GM19043 (cell line): Measurements from ENCODE around the gene CCDC142.
"Not testable (repeated sequence)": the region's sequence is repeated elsewhere in the genome, so short reads cannot be mapped to it uniquely, and the experiment has no call there.

ENCODE experiments used
- ATAC-seq: cut with Tn5 transposase; IDR thresholded peaks from one replicate; pipeline ENCODE4 v1.9.1; 2021; ENCODE audit warnings: low read depth; ENCODE audit not compliant: unreplicated experiment

The CCDC142 gene

GRCh38 chr2:74500578-74500946 is 17.8 kb upstream of the CCDC142 start:
- ATAC-seq: no peak

GRCh38 chr2:74499940-74500577 is 17.3 kb upstream of the CCDC142 start:
- no peak for ATAC-seq

GRCh38 chr2:74499267-74499939 is 16.6 kb upstream of the CCDC142 start, which contains the start of gene LBX2:
TSS of gene LBX2 (minus strand) at chr2:74499603. CDS start at chr2:74499537, 66 bp downstream.
- no peak for ATAC-seq

- ATAC-seq: no peak
Measured at GRCh38 chr2:74498500-74499266, 15.9 kb upstream of the CCDC142 start.

GRCh38 chr2:74497777-74498499 is 15.1 kb upstream of the CCDC142 start:
- no peak for ATAC-seq

- no peak for ATAC-seq
Measured at GRCh38 chr2:74496997-74497776, 14.4 kb upstream of the CCDC142 start.

GRCh38 chr2:74495440-74495839 is 12.6 kb upstream of the CCDC142 start:
- no peak for ATAC-seq

- no peak for ATAC-seq
Measured at GRCh38 chr2:74493546-74493945, 10.7 kb upstream of the CCDC142 start.

- ATAC-seq: no peak
Measured at GRCh38 chr2:74491648-74492544, 9.1 kb upstream of the CCDC142 start.

- ATAC-seq: no peak
Measured at GRCh38 chr2:74489906-74490305, 7.1 kb upstream of the CCDC142 start.

- no peak for ATAC-seq
Measured at GRCh38 chr2:74488643-74489481, 6.1 kb upstream of the CCDC142 start.

- ATAC-seq: no peak
Measured at GRCh38 chr2:74486141-74486540, 3.3 kb upstream of the CCDC142 start.

GRCh38 chr2:74483675-74484164 is 922 bp upstream of the CCDC142 start:
- not testable (repeated sequence) for ATAC-seq

- ATAC-seq: peak; percentile 36
Measured at GRCh38 chr2:74481961-74482800, 617 bp downstream of the CCDC142 start.

- ATAC-seq: no peak
Measured at GRCh38 chr2:74481431-74481830, 1.4 kb downstream of the CCDC142 start.

- ATAC-seq: no peak
Measured at GRCh38 chr2:74474899-74475298, 7.9 kb downstream of the CCDC142 start.

- ATAC-seq: no peak
Measured at GRCh38 chr2:74474481-74474880, 8.3 kb downstream of the CCDC142 start.
